HUDEP-2 (cell line): ENCODE results near the gene KIAA1755.
"Not testable (repeated sequence)": the region's sequence is repeated elsewhere in the genome, so short reads cannot be mapped to it uniquely, and the experiment has no call there.

Source experiments
- DNase-seq, 76 experiments: peaks; one replicate each; lab custom pipeline; 2025; ENCODE audit not compliant: unreplicated experiment in 76 of 76; lab: John Stamatoyannopoulos, UW

KIAA1755 gene

DNA sequence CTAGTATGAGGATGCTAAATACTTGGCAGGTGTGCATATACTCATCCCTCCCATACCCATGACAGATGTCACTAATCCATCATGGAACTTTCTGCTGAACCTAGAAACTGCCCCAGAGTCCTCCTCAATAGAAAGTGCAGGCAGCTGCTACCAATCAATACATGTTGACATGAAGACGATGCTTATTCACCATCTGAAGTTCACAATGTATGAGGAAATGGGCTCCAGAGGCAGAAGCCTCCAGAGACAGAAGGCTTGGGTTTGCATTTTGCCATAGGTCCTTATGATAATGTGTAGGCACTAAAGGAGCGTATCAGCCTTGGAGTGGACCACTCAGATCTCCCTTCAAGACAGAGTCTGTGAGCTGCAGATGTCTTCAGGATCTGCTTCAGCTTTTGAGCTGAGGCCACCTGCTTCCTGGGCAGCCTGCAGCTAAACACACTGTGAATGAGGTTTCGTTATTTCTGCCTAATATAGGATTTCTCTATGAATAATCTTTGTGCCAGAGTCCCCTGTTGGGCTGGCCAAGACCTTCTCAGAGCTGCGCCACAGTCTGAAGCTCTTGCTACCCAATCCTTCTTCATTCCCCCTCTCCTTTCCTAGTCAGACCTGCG, 7.5 kb upstream of the KIAA1755 start:
- DNase-seq, result no peak

DNA sequence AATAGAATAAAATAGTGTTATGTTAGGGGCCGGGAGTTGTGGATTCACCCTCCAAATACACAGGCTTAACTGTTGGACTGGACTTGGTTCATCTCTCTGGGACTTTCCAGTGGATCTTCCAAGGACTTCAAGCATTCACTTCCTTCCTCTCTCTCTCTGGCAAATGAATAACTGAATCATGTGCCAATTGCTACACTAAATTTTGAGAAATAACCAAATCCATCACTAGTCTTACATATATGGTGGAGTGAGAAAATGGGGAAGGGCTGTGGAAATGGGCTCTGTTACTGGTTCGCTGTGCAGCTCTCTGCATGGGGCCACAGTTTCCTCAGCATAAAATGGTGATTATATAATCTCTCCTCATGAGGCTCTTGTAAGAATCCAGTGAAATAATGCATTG, 6.8 kb upstream of the KIAA1755 start:
- DNase-seq, result no peak

DNA sequence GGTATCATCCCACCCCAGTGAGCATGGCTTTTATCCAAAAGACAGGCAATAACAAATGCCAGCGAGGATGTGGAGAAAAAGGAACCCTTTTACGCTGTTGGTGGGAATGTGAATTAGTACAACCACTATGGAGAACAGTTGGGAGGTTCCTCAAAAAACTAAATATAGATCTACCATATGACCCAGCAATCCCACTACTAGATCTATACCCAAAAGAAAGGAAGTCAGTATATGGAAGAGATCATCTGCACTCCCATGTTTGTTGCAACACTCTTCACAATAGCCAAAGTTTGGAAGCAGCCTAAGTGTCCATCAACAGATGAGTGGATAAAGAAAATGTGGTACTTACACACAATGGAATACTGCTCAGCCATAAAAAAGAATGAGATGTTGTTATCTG, 5.9 kb upstream of the KIAA1755 start:
- no peak for DNase-seq

DNA sequence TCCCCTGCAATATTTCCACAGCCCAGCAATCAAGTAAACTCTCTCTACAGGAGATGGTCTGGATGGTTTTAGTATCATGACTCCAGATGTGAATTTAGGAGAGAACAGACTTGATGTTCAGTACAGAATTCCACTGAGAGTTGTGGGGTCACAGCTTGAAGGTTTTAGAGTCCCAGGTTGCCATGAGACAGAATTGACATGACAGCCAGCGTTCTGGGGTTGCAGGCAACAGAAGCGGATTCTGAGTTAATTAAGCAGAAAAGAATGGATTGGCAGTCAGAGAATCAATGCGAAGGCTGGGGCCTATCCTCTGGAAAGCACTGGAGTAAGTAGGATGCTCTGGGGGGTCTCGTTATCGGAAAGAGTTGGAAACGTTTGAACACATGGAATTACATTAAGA, 2.4 kb upstream of the KIAA1755 start:
- no peak for DNase-seq

DNA sequence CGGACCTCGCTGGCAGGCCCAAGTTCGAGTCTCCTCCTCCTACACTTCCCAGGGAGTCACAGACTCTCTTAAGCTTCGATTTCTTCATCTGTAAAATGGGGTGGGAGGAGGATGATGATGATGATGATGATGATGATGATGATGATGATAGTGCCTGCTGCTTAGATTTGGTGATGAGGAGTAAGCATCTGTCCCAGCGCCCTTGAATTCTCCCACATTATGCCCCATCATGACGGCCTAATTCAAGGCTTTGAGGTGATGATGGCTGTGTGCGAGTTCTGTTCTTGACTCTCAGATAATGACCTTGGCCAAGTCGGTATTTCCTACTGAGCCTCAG, 487 bp upstream of the KIAA1755 start:
- DNase-seq, result no peak

DNA sequence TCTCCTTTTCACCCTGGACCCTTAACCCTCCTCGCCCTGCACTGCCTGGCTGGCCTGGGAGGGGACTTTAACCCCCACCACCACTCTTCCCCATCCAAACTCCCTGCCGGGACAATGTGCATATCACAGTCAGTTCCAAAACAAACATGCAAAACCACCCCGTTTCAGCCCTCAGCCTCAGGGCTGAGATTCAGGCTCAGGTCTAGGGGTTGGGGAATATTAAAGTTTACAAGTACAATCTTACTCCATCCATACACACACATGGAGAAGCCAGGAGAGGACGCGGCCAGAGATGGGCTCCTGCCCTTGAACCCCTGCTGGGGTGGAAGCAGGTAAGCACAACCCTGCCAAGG, 534 bp downstream of the KIAA1755 start:
- DNase-seq, result no peak

DNA sequence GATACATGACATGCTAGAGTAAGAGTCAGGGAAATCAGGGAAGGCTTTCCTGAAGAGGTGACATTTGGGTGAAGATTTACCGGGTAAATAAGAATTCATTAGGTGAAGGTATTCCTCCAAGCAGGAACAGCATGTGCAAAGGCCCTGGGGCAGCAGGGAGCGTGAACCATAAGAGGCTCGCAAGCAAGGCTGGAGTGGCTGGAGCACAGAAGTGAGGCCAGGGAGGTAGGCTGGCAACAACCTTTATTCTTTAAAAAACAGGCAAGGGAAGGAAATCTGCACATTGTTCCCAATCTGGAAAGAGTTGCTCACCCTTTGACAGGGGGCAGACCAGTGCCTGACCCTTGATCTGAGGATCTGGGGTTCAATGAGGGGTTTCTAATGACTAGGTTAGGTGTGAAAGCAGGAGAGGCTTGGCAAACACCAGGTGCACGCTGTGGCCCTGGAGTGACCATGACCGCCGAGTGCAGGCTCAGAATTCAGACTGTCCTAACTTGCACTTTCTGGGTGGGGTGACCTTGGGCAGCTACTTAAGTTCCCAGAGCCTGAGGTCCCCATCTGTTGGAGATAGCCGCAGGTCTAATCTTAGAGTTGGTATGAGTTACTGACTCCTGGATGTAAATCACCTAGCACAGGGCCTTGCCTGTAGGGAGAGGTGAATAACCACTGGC, 1.9 kb downstream of the KIAA1755 start:
- DNase-seq, result no peak

DNA sequence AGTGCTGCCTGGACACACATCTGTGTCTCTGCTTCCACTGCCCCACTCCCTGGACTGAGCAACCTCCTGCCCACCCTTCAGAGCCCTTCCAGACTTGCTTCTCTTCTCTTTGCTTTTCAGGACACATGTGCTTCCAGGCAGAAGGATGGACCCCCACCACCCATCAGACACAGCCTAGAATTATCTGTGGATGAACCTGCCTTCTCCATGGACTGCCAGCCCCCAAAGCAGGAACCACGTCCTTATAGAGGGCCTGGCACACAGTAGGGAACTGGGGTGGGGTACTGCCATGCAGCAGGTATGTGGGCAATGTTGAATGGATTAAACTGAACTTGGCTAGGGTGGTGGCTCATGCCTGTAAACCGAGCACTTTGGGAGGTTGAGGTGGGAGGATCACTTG, 3.6 kb downstream of the KIAA1755 start:
- no peak for DNase-seq

DNA sequence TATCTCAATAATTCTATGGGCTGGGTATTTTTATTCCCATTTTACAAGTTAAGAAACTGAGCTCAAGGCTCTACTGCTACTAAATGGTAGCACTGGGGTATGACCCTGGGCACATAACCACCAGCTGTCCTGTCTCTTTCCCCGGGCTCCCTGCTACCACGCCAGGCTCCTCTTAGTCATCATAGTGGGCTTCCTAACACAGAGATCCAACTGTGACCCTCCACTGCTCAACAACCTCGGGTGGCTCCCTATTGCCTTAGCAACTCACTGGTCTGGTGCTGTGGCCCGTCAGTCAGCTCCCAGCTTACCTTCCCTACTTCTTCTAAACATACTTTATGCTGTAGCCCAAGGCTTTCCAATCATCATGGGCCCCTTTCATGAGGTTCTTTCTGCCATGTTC, 4.5 kb downstream of the KIAA1755 start:
- DNase-seq, result no peak

DNA sequence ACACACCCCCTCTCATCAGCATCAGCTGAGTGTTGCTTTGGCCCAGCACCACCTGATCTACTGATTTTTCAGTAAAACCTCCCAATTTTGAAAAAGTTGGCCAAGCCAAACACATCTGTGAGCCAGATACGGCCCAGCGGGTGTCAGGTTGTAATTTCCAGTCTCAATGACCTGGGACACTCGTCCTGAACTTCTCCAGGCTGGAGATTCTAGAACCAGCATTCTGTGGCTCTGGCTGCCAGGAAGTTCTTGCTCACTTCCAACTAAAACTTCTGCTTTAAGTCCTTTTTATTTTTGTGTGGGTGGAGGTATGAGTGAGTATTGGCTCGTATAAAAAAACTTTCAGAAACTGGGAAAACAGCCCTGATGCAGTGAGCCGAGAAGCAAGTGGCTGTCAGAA, 5.1 kb downstream of the KIAA1755 start:
- DNase-seq, result no peak

DNA sequence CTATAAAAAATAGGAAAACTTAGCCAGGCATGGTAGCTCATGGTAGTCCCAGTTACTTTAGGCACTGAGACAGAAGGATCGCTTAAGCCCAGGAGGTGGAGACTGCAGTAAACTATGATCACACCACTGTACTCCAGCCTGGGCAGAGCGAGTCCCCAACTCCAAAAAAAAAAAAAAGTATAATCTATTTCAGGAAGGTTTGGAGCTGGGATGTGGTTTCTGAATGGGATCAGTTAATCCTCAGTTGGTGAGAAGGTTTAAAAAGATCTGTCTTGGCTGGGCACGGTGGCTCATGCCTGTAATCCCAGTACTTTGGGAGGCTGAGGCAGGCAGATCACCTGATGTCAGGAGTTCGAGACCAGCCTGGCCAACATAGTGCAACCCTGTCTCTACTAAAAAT, 5.9 kb downstream of the KIAA1755 start:
- DNase-seq, result not testable (repeated sequence)

DNA sequence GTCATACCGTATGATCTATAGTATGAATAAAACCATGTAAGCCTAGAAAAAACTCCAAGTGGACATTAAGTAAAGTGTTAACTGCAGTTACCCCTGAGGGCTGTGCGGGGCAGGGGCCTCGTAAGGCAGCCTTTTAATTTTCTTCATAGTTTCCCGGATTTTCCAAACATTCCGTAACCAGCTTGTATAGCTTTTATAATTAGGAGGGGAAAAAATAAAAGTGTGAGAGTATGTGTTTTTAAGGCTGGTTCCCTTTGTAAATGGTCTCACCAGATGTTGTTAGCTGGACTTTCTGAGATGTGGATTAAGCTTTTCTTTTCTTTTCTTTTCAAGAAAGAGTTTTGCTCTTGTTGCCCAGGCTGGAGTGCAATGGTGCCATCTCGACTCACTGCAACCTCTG, 7.0 kb downstream of the KIAA1755 start:
- DNase-seq, result no peak

DNA sequence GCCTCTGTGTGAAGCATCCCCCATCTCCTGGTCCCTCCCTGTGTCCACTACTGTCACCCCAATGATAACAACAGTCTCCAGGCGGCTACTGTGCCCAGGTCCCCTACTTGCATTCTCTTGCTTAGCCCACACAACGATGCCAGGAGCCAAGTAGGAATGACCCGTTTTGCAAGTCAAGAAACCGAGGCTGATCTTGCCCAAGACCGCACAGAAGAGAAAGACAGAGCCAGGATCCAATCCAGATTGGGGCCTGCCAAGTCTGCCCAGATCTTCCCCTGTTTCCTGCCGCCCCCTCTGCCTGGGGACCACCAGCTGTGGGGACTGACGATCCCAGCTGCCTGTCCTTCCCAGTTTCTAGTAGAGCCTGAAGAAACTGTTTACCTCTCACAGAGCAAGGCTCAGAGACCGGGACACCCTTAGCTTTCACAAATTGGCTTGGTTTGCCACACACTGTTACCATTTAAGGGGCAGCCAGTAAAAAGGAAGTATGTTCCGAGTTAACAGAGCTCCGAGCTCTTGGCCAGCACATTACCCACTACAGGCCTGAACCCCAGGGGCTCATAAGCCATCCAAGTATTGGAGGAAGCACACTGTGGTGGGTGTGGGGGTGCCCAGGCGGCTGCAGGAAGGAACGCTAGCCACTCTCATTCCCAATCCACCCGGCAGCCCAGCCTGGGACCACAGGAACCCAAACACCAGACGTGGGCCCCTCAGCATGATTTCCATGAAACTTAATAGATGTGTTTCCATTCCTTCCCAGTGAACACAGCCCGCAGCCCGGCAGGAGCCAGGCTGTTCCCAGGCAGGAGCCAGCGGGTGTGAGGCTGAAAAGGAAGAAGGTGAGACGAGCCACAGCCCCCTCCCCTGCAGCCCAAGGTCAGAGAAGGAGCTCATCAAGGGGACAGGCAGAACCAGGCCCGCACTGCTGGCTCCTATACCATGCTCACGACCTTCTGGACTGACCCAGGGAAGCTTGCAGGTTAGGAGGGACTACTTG, 7.9 kb downstream of the KIAA1755 start:
- DNase-seq, result no peak

DNA sequence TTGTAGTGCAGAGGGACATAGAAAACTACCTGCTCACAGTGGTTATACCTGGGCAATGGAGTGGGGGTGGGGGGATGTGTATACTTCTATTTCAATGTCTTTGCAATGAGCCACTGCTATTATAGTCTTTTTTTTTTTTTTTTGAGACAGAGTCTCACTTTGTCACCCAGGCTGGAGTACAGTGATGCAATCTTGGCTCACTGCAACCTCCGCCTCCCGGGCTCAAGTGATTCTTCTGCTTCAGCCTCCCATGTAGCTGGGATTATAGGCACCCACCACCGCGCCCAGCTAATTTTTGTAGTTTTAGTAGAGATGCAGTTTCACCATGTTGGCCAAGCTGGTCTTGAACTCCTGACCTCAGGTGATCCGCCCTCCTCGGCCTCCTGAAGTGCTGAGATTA, 9.1 kb downstream of the KIAA1755 start:
- DNase-seq, result not testable (repeated sequence)

DNA sequence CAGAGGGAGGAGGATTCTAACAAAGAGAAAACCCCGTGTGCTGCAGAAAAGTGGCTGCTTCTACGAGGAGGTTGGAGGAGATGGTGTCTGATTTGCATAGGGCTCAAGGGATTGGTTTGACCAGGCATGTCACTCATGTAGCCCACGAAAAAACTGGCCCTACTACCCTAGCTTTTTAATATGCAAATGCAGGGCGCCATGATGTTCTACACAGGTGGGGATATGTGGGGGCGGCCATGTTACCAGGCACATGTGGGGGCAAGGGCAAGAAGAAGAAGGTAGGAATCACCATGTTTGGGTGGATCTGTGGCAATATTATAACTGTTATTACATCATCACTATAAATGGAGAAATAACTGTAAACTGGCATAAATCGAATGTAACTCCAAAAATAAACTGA, 9.9 kb downstream of the KIAA1755 start:
- no peak for DNase-seq

DNA sequence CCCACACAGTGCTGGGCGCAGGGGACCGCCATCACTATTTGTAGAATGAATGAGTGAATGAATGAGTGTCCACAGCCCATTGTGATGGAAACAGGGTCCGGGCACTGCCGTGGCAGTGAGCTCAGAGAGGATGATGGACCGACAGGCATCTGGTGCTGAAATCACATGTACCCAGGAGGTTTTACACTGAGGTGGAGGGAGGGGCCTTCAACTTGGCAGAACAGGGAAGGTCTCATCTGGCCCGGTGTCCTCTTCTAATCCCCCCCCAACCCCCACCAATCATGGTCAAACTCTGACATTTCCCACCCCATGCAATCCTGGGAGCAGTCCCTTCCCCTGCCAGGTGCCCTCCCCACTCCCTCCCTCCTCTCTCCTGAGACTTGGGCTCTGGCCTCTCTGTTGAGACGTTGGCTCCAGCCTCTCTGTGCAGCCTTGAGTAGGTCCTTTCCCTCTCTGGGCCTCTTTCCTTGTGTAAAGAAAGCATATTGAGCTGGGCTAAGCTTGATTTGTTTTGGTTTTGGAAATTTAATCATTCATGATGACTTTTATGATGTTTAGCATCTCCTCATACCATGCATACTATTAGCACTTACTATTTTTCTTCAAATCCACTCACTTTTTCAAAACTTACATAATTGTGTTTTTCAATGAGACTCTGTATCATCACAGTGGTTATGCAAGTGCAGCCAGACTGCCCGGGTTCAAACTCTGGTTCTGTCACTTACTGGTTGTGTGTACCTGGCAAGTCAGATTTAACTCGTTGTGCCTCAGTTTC, 10.8 kb downstream of the KIAA1755 start:
- DNase-seq, result no peak

DNA sequence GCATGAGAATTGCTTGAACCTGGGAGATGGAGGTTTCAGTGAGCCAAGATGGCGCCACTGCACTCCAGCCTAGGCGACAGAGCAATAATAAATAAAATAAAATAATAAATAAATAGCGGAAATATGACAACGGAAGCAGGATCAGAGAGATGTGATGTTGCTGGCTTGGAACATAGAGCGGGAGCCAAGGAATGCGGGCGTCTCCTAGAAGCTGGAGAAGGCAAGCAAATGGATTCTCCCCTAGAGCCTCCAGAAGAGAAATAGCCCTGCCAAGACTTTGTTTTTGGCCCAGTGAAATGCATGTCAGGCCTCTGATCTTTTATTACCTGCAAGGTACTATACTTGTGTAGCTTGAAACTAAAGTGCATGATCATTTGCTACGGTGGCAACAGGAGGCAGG, 12.4 kb downstream of the KIAA1755 start:
- no peak for DNase-seq

DNA sequence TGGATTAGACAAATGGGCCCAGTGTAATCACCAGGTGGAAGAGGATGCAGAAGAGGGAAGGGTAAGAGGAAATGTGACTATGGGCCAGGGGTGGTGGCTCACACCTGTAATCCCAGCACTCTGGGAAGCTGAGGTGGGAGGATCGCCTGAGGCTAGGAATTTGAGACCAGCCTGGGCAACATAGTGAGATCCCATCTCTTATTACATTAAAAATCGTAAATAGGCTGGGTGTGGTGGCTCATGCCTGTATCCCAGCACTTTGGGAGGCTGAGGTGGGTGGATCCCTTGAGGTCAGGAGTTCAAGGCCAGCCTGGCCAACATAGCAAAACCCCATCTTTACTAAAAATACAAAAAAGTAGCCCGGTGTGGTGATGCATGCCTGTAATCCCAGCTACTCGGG, 12.8 kb downstream of the KIAA1755 start:
- not testable (repeated sequence) for DNase-seq

DNA sequence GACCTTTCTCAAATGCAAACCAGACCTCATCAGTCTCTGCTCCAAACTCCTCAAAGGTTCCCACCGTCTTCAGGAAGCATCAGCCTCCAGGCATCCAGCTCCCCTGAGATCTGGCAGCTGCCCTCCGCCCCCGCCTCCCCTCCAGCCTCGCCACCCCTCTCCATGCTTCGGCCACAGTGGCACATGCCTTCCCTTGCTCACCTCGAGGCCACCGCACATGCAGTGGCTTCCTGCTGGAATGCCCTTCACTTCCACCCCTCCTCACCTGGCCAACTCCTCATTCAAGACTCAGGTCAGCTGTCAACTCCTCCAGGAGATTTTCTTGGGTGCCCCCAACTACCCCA, 13.4 kb downstream of the KIAA1755 start:
- DNase-seq, result no peak

DNA sequence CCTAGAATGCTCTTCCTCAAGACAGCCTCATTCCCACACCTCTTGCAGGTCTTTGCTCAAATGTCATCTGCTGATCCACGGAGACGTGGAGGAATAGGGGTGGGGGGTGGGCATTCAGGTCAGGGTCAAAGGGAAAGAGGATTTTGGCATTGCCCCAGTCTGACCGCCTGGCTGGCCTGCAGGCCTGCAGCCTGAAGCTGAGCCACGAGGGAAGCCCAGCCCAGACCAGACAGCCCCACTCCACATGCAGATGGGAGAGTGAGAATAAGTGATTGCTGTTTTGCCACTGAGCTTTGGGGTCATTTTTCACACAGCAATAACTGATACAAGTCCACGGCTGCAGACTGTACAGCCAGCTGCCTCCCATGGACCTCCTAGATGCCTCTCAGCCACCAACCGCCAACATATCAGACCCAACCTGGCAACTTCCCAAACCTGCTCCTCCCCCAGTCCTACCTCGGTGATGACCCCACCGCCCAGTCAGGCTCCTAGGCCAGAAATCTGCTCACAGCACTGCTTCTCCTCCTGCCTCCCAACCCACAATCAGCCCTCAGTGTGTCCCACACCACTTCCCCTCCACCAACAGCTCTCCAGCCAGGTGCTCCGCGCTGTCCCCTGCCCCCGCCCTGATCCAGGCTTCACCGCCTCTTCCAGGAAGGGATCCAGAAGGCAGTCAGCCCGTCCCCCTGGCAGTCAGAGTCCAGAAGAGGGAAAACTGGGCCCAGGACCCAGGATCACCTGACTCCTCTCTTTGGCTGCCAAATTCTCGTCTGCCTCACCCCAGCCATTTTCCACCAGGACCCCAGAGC, 14.0 kb downstream of the KIAA1755 start:
- DNase-seq, result no peak
